ENCODE results near the gene EXOC2.
"Not testable (repeated sequence)": the region's sequence is repeated elsewhere in the genome, so short reads cannot be mapped to it uniquely, and the experiment has no call there.

Gene EXOC2

DNA sequence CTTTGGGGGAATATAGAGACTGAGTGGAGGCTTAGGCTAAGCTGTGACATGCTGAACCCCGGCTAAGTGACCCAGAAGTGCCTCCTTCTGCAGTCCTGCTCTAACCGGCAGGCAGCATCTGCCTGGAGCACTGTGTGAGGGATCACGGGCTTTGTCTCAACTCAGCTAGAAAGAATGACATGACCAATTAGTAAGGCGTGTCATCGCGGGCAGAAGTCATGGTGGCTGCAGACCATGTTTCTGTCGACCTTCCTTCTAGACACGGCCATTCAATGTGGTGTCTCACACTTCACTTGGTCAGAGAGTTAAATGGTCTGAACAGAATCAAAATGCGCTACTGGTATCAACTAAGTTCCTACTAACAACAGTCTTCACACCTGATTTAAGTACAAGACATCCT lies 71.0 kb downstream of the EXOC2 start:
- no peak for DNase-seq

DNA sequence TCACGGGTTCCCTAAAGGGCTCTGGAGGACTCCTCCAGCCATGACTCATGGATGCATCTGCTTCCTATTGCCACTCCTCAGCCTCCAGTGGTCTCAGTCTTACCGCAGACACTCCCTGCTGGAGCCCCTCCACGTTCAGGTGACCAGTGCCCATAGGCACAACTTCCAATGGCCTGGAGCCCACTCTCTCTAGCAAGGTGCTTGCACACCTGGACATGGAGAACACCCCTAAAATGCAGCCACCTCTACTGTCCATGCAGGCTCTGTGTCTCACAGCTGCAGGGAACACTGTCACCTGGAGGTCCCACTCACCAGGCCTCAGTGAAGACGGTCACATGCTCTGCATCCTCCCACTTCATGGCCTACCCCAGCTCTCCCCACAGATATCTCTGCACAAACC lies 72.0 kb downstream of the EXOC2 start:
- no peak for DNase-seq

DNA sequence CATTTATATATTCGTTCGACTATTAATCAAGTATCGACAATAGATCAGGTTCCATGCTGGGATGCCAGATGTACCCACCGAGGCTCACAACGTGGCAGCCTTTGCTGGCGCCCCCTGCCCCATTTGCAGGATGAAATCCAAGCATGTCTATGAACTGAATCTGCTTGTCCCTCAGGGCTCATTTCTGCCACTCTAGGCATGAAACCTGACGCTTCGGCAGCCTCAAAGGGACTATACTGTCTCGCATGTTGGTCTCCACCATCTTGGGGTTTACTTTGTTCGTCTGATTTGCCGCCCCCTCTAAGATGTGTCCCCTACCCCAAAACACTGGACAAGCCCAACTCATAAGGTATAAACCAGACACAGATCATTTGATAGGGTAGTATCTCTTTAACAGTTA lies 72.8 kb downstream of the EXOC2 start:
- DNase-seq = no peak

DNA sequence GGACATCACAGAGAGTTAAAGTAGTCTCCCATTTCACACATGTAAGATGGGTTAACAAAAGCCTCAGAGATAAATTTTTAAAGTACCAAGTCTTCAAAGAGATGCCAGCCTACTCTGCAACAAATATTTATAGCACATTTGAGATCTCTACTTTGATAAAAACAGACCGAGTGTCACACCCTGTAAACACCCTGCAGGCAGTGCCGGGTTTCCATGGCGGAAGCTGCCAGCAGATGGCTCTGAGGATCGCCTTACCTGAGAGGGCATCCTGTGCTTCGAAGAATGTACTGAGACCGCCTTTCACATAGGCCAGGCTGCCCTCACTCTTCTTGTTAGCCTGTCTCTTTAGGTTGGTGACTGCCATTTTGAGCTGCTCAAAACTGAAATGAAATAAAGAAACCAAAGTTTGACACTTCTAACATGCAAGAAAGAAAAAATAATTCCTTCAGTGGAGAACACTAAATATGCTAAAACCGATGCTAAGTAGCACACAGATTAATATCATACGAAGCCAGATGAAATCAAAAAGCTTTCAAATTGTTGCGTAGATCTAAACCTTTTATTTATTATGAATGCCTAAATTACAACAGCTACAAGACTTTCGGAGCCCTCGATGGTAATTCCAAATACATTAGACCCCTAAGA lies 75.4 kb downstream of the EXOC2 start:
- no peak for DNase-seq

DNA sequence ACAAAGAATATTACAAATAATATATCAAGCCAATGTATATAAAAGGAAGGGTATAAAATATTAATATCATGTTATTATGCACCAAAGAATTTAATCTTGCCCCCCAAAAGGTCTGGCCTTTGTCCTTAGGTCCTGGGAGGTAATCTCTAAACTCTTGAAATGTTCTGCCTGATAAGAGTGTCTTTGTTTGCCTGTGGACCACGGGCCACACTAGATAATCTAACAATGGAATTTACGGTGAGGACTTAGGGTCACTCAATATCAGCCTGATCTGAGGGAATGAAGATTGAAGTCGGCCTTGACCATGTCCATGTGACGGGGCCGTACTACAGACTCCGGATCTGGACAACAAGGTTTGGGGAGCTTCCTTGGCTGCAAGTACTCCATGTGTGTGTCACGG lies 79.0 kb downstream of the EXOC2 start:
- no peak for DNase-seq

DNA sequence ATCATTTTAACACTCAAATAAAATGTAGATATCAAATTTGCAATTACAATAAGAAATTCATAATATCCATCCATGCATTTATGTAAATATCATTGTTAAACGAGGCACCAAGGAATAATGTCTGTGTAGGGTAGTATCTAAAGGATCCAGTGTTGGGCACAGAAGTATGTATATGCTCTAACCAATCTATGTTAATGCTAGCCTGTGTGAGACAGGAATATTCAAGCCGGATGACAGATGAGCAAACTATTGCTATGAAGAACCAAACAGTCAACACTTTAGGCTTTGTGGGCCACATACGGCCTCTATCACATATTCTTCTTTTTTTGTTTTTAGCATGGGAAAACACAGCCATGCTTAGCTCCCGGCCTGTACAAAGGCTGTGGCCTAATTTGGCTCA lies 81.0 kb downstream of the EXOC2 start:
- DNase-seq = no peak

DNA sequence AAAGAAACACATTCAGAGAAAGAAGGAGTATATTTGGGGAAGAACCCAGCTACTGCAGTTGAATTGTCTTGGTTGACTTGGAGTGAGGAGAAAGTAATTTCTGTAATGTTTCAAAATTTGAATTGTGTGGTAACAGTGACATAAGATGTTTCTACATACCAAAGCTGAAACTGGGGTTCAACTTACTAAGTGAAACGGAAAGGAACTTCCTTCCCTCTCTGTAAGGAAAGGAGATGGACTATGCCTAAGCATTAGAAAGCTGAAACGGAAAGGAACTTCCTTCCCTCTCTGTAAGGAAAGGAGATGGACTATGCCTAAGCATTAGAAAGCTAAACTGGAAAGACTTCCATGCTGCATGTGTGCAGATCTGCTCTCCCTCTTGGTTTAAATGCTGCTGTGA lies 82.1 kb downstream of the EXOC2 start:
- no peak for DNase-seq

DNA sequence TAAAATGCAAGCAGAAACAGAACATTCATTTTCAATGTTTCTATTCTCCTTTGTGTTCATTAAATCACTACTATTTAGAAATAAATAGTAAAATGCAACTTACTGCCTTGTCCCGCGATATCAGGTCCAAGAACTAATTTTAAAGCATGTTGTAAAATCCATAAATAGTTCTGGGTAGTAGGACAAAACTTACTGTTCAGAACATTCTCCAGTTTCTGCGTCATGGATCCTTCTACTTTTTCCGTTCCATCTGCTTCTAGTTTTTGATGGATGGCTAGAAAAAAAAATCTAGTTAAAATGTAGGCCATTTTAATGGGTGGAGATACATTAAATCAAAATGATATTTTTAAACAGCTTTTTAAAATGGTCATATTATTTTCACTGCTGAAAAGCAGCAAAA lies 83.0 kb downstream of the EXOC2 start:
- DNase-seq = no peak

DNA sequence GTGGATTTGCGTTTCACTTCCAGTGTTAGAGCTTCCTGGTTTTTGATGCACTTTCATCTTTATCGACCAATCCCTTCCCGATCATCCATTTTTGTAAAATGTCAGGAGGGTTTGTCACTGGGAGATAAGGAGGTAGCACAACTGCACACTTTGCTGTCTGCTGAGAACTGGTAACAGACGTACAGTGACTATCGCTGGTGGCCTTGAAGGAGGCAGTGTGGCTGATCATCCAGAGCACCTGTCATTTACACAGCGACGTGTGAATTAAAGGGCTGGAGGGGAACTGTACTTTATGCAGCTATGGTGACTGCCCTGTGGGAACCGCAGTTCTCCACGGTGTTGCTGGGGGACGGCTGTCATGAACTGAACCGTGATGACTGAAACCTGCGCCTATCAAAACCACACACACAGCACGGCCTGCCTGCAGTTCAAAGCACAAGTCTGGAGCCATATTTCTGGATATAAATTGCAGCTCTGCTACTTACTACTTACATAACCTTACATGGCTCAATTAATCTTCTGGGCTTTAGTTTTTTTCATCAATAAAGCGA lies 86.0 kb downstream of the EXOC2 start:
- DNase-seq = no peak

DNA sequence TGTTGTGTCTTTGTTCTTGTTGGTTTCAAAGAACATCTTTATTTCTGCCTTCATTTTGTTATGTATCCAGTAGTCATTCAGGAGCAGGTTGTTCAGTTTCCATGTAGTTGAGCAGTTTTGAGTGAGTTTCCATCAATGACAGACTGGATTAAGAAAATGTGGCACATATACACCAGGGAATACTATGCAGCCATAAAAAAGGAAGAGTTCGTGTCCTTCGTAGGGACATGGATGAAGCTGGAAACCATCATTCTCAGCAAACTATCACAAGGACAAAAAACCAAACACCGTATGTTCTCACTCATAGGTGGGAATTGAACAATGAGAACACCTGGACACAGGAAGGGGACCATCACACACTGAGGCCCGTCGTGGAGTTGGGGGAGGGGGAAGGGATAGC lies 87.0 kb downstream of the EXOC2 start:
- DNase-seq = not testable (repeated sequence)

DNA sequence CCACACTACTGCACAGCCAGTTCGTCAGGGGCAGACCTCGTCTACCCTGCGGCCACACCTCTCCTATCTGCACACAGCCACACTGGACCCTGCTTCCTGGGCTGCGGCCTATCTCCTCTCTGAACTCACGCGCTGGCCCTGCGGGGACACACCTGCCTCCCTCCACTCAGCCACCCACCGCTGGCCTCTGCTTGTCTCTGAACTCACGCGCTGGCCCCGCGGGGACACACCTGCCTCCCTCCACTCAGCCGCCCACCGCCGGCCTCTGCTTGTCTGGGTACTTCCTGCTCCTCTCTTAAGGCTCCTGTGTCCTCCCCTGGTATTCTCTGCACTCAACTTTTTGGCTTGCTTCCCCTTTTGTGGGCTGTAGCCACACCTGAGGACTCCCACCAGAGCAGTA lies 88.4 kb downstream of the EXOC2 start:
- no peak for DNase-seq

DNA sequence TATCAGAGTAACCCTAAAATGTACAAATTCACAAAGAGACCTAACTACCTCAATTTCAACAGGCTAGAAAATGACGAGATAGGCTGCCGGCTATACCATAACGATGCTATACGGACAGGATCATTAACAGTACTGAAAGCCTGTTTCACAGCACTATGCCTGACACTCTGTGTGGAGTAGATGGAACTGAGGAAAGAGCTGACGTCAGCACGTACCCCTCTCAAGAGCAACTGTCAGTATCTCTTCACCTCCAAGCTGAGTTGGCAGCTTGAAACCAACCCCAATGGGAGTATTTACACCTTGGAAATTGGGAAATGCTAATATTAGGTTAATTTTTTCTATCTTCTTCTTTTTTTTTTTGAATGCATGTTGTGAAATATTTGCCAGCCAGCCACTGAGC lies 89.7 kb downstream of the EXOC2 start:
- DNase-seq = no peak

DNA sequence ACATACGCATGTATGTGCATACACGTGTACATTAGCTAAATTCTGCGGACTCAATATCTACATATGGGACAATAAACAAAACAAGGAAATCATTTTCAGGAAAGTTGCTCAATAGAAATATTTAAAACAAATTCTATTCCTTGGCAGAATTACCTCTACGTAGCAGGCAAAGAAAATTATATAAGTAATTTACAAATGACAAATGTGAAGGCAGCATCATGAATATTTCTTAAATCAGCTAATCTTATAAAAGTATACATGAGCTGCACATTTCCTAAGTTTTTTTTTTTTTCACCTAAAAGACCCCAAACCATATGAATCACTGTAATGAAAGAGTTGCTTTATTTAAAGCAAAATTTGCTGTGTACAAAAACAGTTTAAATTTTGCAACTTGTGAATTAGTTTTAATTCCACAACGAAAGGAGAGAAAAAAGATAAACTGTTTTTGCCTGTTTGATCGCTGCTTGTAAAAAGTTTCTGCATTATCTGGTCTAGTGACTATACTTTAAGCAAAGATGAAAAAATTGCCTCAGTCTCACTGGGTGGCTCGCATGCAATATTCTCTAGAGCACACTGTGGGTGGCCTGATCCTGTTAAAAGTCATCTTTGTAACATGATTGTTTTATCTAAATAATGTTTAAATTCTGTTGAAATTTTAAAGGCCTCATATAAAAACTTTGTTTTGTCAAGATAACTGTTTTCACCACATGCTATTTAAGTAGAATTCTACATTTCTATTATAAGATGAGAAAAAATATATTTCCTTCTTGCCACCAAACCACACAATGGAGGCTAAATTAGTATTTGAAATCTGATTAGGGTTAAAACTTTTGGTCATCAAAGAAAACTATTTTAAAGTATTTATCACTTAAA lies 93.1 kb downstream of the EXOC2 start:
- DNase-seq = no peak

DNA sequence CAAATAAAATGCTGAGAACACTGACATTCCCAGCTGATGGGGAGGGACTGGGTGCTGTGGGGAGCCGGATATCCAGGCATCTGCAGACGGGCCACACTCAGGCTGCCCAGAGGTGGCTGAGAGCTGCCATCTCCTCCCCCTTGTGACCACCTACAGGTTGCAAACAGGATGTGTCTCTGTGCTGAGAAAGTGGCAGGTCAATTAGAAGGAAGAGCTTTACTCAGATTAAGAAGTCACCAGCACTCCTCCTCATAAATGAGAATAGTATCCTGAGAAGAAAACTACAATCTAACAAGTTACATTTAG lies 99.1 kb downstream of the EXOC2 start:
- no peak for DNase-seq

DNA sequence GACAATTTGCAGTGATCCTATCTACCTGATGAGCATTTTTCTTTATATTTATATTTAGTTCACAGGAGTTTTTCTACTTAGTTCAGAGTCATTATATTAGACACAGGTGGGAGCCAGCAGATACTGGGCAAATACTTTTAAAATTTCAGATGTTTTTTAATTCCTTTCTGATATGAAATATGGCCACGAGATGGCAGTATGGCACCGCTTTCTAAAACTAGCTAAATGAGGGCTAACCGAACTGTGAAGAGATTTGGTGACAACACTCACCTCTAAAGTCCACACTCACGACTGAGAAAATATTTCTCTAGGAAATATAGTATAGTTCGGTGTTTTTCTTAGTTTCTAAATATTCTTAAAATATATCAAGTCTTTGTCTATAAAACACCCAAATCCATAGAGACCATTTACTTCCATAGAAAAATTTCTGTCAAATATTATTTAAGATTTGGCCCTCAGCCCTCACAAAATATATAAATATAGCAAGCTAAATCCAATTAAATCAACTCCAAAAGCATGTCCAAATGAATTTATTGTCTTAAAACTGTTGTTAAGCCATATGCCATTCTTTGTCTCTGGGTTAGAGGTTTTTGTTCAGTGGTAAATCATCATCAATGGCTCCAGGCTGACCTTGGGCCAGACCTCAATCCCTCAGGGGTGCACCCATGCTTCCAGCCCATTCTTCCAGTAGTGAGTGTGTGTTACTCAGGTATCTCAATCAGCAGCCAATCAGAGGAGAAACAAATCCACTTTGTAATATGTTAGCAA lies 99.6 kb downstream of the EXOC2 start:
- DNase-seq = peak; percentile 40

DNA sequence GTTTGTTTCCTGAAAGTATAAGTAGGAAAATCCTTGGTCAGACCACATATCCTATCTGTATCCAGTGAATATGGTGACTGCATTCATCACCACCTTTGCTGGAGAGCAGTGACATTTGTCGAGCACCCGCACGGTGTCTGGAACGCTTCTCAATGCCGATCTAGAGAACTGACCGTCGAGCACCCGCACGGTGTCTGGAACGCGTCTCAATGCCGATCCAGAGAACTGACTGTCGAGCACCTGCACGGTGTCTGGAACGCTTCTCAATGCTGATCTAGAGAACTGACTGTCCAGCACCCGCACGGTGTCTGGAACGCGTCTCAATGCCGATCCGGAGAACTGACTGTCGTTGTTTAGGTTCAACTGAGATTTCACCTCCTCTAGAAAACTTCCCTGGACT lies 103.8 kb downstream of the EXOC2 start:
- no peak for DNase-seq

DNA sequence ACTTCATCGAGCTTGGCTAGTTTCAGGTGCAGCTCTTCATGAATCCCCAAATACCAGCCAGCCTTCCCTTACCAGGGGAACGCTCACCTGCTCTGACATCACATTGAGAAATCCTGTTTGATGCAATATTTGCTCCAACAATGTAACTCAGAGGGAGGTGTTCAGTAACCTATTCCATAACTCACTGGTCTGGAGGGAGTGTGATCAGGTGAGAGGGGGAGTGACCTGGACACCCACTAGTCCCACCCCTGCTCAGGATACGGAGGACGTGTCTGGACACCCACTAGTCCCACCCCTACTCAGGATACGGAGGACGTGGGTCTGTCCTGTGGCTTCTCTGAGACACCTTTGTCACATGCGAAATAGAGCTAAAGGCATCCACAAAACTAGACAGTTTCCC lies 106.4 kb downstream of the EXOC2 start:
- DNase-seq = peak; percentile 1

DNA sequence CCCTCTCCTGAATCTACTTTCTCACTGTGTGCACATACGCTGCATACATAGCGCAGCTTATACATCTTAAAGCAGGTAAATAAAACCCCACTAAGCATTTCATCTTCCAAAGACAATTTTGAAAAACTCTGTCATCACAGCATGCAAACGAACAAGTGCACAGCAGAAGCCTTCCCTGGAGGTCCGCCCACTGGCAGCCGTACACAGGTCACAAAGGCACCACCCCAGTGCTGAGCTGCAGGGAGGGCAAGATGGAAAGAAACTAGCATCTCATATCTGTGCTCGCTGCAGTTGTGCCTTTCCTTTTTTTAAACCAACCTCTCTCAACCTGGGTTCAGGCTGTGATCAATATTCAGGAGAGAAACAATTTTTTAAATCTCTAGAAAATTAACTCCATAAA lies 109.3 kb downstream of the EXOC2 start:
- DNase-seq = peak; percentile 3

DNA sequence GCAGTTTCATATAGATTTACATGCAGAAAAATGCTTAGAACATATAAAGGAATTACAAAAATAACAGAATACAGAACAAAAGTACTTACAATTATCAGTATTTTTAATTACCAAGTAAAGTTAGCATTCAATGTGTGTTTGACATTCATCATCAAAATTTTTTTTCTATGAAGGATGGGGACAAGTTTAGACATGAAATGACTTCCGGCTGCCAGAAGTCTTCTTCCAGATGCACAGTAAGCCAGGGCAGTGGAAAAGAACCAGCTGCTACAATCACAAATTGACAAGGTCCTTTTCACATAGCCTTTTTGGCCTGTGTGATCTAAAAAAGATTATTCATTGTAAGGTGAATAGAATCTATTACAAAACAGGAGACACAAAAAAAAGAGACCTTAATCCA lies 109.8 kb downstream of the EXOC2 start:
- DNase-seq = no peak

DNA sequence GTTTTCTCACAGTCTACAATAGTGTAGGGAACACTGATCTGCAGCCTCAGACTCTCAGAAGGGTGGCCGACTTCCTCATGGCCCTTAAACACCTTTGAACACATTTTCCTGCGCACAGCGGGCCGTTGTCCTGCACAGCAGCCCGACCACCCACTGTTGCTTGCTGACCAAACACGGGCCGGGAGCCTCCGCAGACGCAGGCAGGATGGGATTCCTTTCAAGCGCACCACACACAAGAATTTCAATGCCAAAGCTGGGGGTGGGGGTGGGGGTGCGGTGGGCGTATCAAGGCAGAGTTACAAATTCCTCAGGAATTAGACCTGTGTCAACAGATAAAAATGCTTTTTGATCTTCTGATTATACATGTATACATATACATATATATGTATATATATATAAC lies 110.6 kb downstream of the EXOC2 start:
- no peak for DNase-seq

DNA sequence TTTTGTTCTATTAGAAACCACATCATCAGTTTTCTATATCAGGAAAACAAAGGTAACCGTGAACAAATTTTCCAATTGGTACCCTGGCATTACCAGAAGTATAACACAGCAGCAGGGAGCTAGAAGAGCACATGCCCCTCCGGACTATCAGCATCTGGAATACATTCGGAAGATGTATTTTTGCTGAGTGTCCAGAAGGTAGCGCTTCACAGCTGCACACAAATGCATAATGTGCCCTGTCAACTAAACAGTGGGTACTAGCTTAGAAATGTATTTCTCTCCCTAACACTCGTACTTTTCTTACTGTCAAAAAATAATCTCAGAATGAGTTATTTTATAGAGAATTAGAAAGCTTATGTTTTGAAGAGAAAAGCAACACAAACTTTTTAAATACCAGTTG lies 113.6 kb downstream of the EXOC2 start:
- DNase-seq = no peak

DNA sequence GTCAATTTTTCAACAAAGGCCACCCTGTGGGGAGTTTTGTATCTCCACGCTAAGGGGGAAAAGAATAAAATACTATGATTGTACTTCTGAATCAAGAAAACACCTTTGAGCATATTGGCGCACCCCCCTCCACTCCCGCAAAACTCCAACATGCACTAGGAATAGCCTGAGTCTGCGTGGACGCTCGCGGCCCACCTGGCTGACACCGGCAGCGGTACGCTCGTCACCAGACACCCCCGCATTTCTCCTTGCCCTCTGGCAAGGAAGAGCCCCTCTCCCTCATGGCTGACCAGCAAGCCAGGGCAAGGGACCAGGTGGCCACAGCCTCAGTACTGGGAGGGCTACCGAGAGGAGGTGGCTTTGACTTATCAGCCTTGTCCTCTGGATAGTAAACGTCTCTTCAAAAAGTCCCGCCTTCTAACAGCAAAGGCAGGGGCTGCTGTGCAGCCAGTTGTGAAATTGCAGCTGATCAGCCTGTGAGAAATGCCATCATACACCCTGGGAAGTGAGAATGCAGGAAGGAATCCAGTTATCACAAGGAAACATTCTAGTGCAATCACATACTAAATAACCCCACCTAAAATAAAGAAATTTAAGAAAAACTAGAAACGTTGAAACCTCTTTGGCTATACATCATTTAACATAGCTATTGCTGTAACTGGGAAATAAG lies 120.2 kb downstream of the EXOC2 start:
- no peak for DNase-seq

DNA sequence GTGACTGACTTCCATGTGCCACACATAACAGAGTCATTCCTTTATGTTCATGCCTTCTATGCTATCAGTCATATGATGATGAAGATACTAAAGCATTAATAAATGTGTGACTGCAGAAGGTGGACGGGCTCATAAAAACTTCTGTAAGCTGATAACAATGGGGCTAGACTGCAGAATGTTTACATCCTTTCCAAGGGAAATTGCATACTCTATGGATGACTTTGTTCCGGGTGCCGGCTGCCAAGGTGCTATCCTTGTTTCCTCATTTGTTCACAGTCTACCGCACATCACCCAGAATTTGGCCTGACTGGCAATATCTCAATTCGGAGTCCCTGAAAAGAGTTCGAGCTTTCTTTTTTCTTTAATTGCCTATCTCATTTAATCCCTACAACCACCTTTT lies 121.0 kb downstream of the EXOC2 start:
- no peak for DNase-seq
